SK-N-DZ (cell line): ENCODE data around the gene INSYN2B.

Source experiments
- small RNA-seq, 2 experiments: library from RNA; depleted of rRNA; stranded (forward); fragments of <200 nt; gene quantifications; one replicate each; pipeline ENCODE3, GENCODE V24; 2014

The INSYN2B gene

Small RNA genes lying within 50 kb of the gene (small RNA-seq; reads per million reads assigned to genes)
- gene MIR378E = 0 reads per million in 2 experiments
